Endothelial cell of umbilical vein (primary cell): ENCODE measurements around the gene RAB42. TPM values are rescaled to one million over a fixed set of nuclear protein-coding genes. Genes with fewer than 3 reads are reported as not detected.

Source experiments
- BruUV-seq: library from RNA; stranded (reverse); fragments of 400-500 nt; replicated peaks from 2 replicates; lab custom pipeline; 2021; lab: Mats Ljungman, UMichigan
- CTCF ChIA-PET: fragments of 300-600, 350-600 bp; sonication (Branson Sonifier 250); formaldehyde crosslinking; loops from one replicate; lab custom pipeline; 2021; ENCODE audit warnings: antibody characterized with exemption, inconsistent platforms; lab: Charles Lee
- POLR2A ChIA-PET: fragments of 300-600, 350-600 bp; sonication (Branson Sonifier 250); formaldehyde crosslinking; loops from one replicate; lab custom pipeline; 2021; ENCODE audit warnings: antibody characterized with exemption, inconsistent platforms; lab: Charles Lee
- DNase-seq: peaks from one replicate; pipeline ENCODE4 v3.0.0-alpha.2; 2011; ENCODE audit warnings: low read depth, low spot score
- FAIRE-seq: peaks from 2 replicates; lab custom pipeline; 2011; peaks lifted over from hg19 to GRCh38; lab: Jason Lieb, UNC
- H2AFZ ChIP-seq: 2 replicates; pipeline ENCODE4 v1.6.0; 2012; ENCODE audit warnings: low read depth, low read length, control low read depth, inconsistent platforms
- H3K27ac ChIP-seq: 2 replicates; pipeline ENCODE4 v1.5.1; 2011; ENCODE audit warnings: low read depth, mild to moderate bottlenecking, control low read depth, low read length, moderate library complexity; ENCODE audit not compliant: insufficient read depth
- H3K27me3 ChIP-seq, 2 experiments: 2 replicates each; pipeline versions ENCODE4 v1.6.0 to v1.6.1; 2011; ENCODE audit warnings: low read length in 2 of 2, mixed read lengths in 1 of 2; ENCODE audit not compliant: control insufficient read depth in 2 of 2, insufficient read depth in 2 of 2
- H3K36me3 ChIP-seq, 2 experiments: 2 replicates in 1 of 2; 3 replicates in 1 of 2; pipeline ENCODE4 v1.5.1; 2011; ENCODE audit warnings: low read length in 2 of 2, mild to moderate bottlenecking in 1 of 2, moderate library complexity in 1 of 2; ENCODE audit not compliant: control insufficient read depth in 2 of 2, insufficient read depth in 2 of 2; ENCODE audit errors: extremely low read depth in 1 of 2
- H3K4me1 ChIP-seq: 3 replicates; pipeline ENCODE4 v1.5.1; 2011; ENCODE audit warnings: mild to moderate bottlenecking, low read length; ENCODE audit not compliant: control insufficient read depth, insufficient read depth; ENCODE audit errors: extremely low read depth
- H3K4me2 ChIP-seq: 2 replicates; pipeline ENCODE4 v1.6.1; 2011; ENCODE audit warnings: low read length, control low read depth, mixed read lengths; ENCODE audit not compliant: insufficient read depth
- H3K4me3 ChIP-seq, 3 experiments: fragments of 200-600 bp in 1 of 3; sonication (generic), shearing (Covaris generic) in 1 of 3; replicated peaks in 1 of 3; 2 replicates each; pipeline ENCODE4 v1.5.1; 2011 to 2016; ENCODE audit warnings: control low read depth in 3 of 3, low read length in 3 of 3, mild to moderate bottlenecking in 2 of 3, inconsistent platforms in 1 of 3, low read depth in 1 of 3, moderate library complexity in 1 of 3; ENCODE audit not compliant: insufficient read depth in 1 of 3
- H3K79me2 ChIP-seq: 2 replicates; pipeline ENCODE4 v1.6.0; 2012; ENCODE audit warnings: low read length, inconsistent platforms; ENCODE audit not compliant: control insufficient read depth, insufficient read depth
- H3K9ac ChIP-seq: replicated peaks from 2 replicates; pipeline ENCODE3; 2011; ENCODE audit warnings: low read length, control low read depth; ENCODE audit not compliant: insufficient read depth; ENCODE audit errors: extremely low read depth
- H3K9me1 ChIP-seq: replicated peaks from 3 replicates; pipeline ENCODE4 v1.6.0; 2011; ENCODE audit warnings: mild to moderate bottlenecking, low read length; ENCODE audit not compliant: control insufficient read depth, insufficient read depth; ENCODE audit errors: extremely low read depth
- H3K9me3 ChIP-seq: replicated peaks from 2 replicates; pipeline ENCODE4 v1.5.1; 2012; ENCODE audit warnings: low read length, inconsistent platforms; ENCODE audit not compliant: control insufficient read depth, insufficient read depth
- H4K20me1 ChIP-seq: replicated peaks from 2 replicates; pipeline ENCODE3; 2011; ENCODE audit warnings: mild to moderate bottlenecking, low read length; ENCODE audit not compliant: control insufficient read depth, insufficient read depth; ENCODE audit errors: extremely low read depth
- CTCF ChIP-seq, 2 donors: IDR thresholded peaks; 1 replicate in 1 of 2; 2 replicates in 1 of 2; pipeline ENCODE4 v1.5.1; 2011; ENCODE audit warnings: low read length in 2 of 2, mild to moderate bottlenecking in 2 of 2, moderate library complexity in 2 of 2, control low read depth in 1 of 2, inconsistent platforms in 1 of 2, low read depth in 1 of 2; ENCODE audit not compliant: insufficient read depth in 1 of 2; ENCODE audit errors: extremely low read depth in 1 of 2
- GATA2 ChIP-seq: IDR thresholded peaks from 2 replicates; pipeline ENCODE4 v1.7.0; 2011; ENCODE audit warnings: low read depth, mild to moderate bottlenecking, moderate library complexity, mixed read lengths, low read length; ENCODE audit not compliant: insufficient read length, insufficient read depth
- MAX ChIP-seq: IDR thresholded peaks from 2 replicates; pipeline ENCODE4 v1.6.1; 2011; ENCODE audit not compliant: insufficient read depth, insufficient read length
- MYC ChIP-seq: IDR thresholded peaks from one replicate; pipeline ENCODE4 v1.6.1; 2011; ENCODE audit warnings: mild to moderate bottlenecking, low read depth, low read length
- dilution Hi-C: fragments of 300-500 bp; cut with MboI; formaldehyde crosslinking; loops from one replicate; pipeline ENCODE4 v1.15.0; 2019; ENCODE audit warnings: low sequenced_read_pairs; ENCODE audit not compliant: extremely low pct_ligation_motif_present
- intact Hi-C: fragments of 100-400 bp; cut with micrococcal nuclease; formaldehyde crosslinking; loops from one replicate; pipeline ENCODE4 v1.10.0; 2022
- polyA plus RNA-seq, 4 experiments: library from polyadenylated mRNA; depleted of rRNA in 3 of 4; stranded (reverse) in 3 of 4; unstranded in 1 of 4; fragments of >200 nt; gene quantifications; 2 replicates each; pipeline versions ENCODE4 v1.2.1 to v1.2.3, GENCODE V29; 2011 to 2012; ENCODE audit warnings: missing spikeins in 1 of 4
- total RNA-seq: library from RNA; stranded (reverse); gene quantifications from 2 replicates; pipeline ENCODE4 v1.2.3, GENCODE V29; 2021

The RAB42 gene
- total and polyA plus RNA-seq, 2 donors (not counting 3 experiments of a cell fraction or from before 2014, with no cell fraction given), result 1.2 to 1.8 TPM

- Histone ChIP-seq H3K9me3 (no peaks in the 10 kb centered on the region), H3K4me2 (no peak overlapping the region), H3K79me2 (no peaks in the 10 kb centered on the region), H4K20me1 (no peaks in the 10 kb centered on the region), H3K4me1 (no peaks in the 10 kb centered on the region), H2AFZ (no peak overlapping the region), H3K4me3 (no peak overlapping the region), H3K9me1 (no peaks in the 10 kb centered on the region), H3K9ac (no peak overlapping the region), H3K36me3 (peaks cover 0 to 6% of the 10 kb centered on the region in 2 experiments), H3K27ac (no peak overlapping the region), H3K27me3 (no peaks in the 10 kb centered on the region)
- POLR2A ChIA-PET, result no interaction called here
- CTCF ChIA-PET, result interaction anchor here (2.7 kb wide), 1 partner anchor 11 kb away, joined by 11 read pairs; no protein-coding TSS in a partner anchor
- BruUV-seq, result no TSS peak
- intact Hi-C loops, result no loop called here
- DNase-seq (no peak), FAIRE-seq (no peak)
- dilution Hi-C loops, result loop anchor here (25.0 kb wide), 1 partner anchor 351 kb away; the partner anchor contains the start of gene SESN2
- TF ChIP-seq MAX, result no peak
- TF ChIP-seq CTCF (IDR thresholded peaks at IDR 0.05; ENCODE audit: extremely low read depth in 1 of 2, insufficient read depth in 1 of 2, low read depth in 1 of 2, low read length in 2 of 2), result no peak
- TF ChIP-seq GATA2, result no peak
These were observed 21.1 kb downstream of the RAB42 start for GRCh38 chr1:28613175-28613574.

- no peak for FAIRE-seq
- TF ChIP-seq MYC, result no peak
- CTCF ChIA-PET, result interaction anchor here (1.0 kb wide), 1 partner anchor 9 kb away, joined by 3 read pairs; no protein-coding TSS in a partner anchor
These were observed 39.6 kb downstream of the RAB42 start for GRCh38 chr1:28631713-28632112.

More at GRCh38 chr1:28631713-28632112, 39.6 kb downstream of the RAB42 start:
- Histone ChIP-seq H3K4me2 (no peak overlapping the region), H2AFZ (no peak overlapping the region), H3K27me3 (no peaks in the 10 kb centered on the region), H3K27ac (no peak overlapping the region), H3K9me1 (no peaks in the 10 kb centered on the region), H3K9ac (no peak overlapping the region), H3K4me1 (no peaks in the 10 kb centered on the region), H3K4me3 (no peak overlapping the region), H3K79me2 (no peaks in the 10 kb centered on the region), H3K9me3 (no peaks in the 10 kb centered on the region), H3K36me3 (no peaks in the 10 kb centered on the region), H4K20me1 (no peaks in the 10 kb centered on the region)
- dilution Hi-C loops (no loop called here), intact Hi-C loops (no loop called here)
- DNase-seq, result no peak
- BruUV-seq, result no TSS peak
- POLR2A ChIA-PET, result no interaction called here
